IPS-11a (cell line): Measurements from ENCODE around the gene VTN.

Experiments used
- H3K4me3 ChIP-seq: one replicate; pipeline ENCODE4 v1.5.1; 2013; ENCODE audit warnings: low read depth, low read length, control low read depth

The VTN gene

GRCh38 chr17:28324781-28325180, 45.3 kb downstream of the VTN start:
- no peak overlapping the region for H3K4me3 ChIP-seq

- no peak overlapping the region for H3K4me3 ChIP-seq
Observed at GRCh38 chr17:28324267-28324745, 45.8 kb downstream of the VTN start.

GRCh38 chr17:28320215-28321061, 49.7 kb downstream of the VTN start:
- peak overlapping the region; percentile 81 for H3K4me3 ChIP-seq

GRCh38 chr17:28319598-28319935, 50.5 kb downstream of the VTN start:
- H3K4me3 ChIP-seq: peak overlapping the region; percentile 81

GRCh38 chr17:28318759-28319597, 51.1 kb downstream of the VTN start, which contains the start of gene TMEM97:
Gene TMEM97, plus strand, starts transcription at chr17:28319200. Its CDS starts 40 bp downstream, at chr17:28319240.
- H3K4me3 ChIP-seq: peak within 1 kb of the TSS; percentile 81

- H3K4me3 ChIP-seq: peak overlapping the region; percentile 81
Observed at GRCh38 chr17:28317966-28318758, 51.9 kb downstream of the VTN start.
